ENCODE measurements around the gene NAA30.
"Not testable (repeated sequence)": the region's sequence is repeated elsewhere in the genome, so short reads cannot be mapped to it uniquely, and the experiment has no call there.

Gene NAA30

GRCh38 chr14:57390037-57390805, at the start of gene NAA30:
TSS of gene NAA30 (plus strand) at chr14:57390586. CDS start at chr14:57390958, 372 bp downstream.
- DNase-seq: peak; percentile 85

GRCh38 chr14:57343545-57344297, 46.7 kb upstream of the NAA30 start:
- not testable (repeated sequence) for DNase-seq

- DNase-seq: no peak
These were observed 45.3 kb upstream of the NAA30 start for GRCh38 chr14:57345106-57345505.

GRCh38 chr14:57346741-57347140, 43.6 kb upstream of the NAA30 start:
- DNase-seq: no peak

- DNase-seq: no peak
These were observed 37.8 kb upstream of the NAA30 start for GRCh38 chr14:57352396-57353170.

- no peak for DNase-seq
These were observed 35.1 kb upstream of the NAA30 start for GRCh38 chr14:57355081-57355800.

- no peak for DNase-seq
These were observed 28.0 kb upstream of the NAA30 start for GRCh38 chr14:57362361-57362760.

GRCh38 chr14:57364659-57365450, 25.5 kb upstream of the NAA30 start:
- DNase-seq: no peak

- DNase-seq: not testable (repeated sequence)
These were observed 20.2 kb upstream of the NAA30 start for GRCh38 chr14:57370187-57370586.

GRCh38 chr14:57371013-57371412, 19.4 kb upstream of the NAA30 start:
- DNase-seq: no peak

- DNase-seq: no peak
These were observed 15.2 kb upstream of the NAA30 start for GRCh38 chr14:57375156-57375555.

GRCh38 chr14:57378661-57379060, 11.7 kb upstream of the NAA30 start:
- no peak for DNase-seq

- no peak for DNase-seq
These were observed 9.5 kb upstream of the NAA30 start for GRCh38 chr14:57380935-57381334.

GRCh38 chr14:57382283-57382682, 8.1 kb upstream of the NAA30 start:
- no peak for DNase-seq

GRCh38 chr14:57383125-57383745, 7.2 kb upstream of the NAA30 start:
- no peak for DNase-seq

GRCh38 chr14:57388067-57388466, 2.3 kb upstream of the NAA30 start:
- no peak for DNase-seq

GRCh38 chr14:57389646-57390036, 745 bp upstream of the NAA30 start:
- DNase-seq: no peak

GRCh38 chr14:57390806-57391516, 575 bp downstream of the NAA30 start:
- DNase-seq: peak; percentile 56

- DNase-seq: no peak
These were observed 1.3 kb downstream of the NAA30 start for GRCh38 chr14:57391517-57392195.

- no peak for DNase-seq
These were observed 2.4 kb downstream of the NAA30 start for GRCh38 chr14:57392830-57393229.
